GM18858 (cell line): ENCODE measurements around the gene GLYATL3.
A peak's percentile ranks its signal among the peaks of the same experiment; 100 is the strongest.
"Not testable (repeated sequence)": the region's sequence is repeated elsewhere in the genome, so short reads cannot be mapped to it uniquely, and the experiment has no call there.

Experiments
- ATAC-seq: cut with Tn5 transposase; IDR thresholded peaks from one replicate; pipeline ENCODE4 v1.9.1; 2021; ENCODE audit not compliant: unreplicated experiment

GLYATL3 gene

GRCh38 chr6:49499623-49500022 lies at the start of gene GLYATL3:
Gene GLYATL3, plus strand, starts transcription at chr6:49499923. Its CDS starts 12,068 bp downstream, at chr6:49511991.
- no peak for ATAC-seq

DNA sequence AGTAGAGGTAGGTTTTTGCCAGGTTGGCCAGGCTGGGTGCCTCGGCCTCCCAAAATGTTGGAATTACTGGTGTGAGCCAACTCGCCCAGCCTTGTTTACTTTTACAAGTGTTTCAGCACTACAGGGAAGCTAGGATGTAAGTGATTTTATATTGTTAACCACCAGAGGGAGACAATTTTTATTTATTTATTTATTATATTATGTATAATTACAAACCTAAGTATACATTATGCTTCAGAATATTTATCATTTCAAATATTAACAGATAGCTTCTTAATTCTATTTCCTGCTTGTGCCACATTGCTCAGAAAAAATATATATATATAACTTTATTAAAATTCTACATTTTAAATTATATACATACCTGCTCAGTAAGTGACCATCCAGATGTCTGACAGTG lies 46.5 kb upstream of the GLYATL3 start:
- ATAC-seq: no peak

- peak; percentile 68 for ATAC-seq
Measured at GRCh38 chr6:49454787-49455709, 44.7 kb upstream of the GLYATL3 start.

- ATAC-seq: no peak
Measured at GRCh38 chr6:49457771-49458170, 42.0 kb upstream of the GLYATL3 start.

DNA sequence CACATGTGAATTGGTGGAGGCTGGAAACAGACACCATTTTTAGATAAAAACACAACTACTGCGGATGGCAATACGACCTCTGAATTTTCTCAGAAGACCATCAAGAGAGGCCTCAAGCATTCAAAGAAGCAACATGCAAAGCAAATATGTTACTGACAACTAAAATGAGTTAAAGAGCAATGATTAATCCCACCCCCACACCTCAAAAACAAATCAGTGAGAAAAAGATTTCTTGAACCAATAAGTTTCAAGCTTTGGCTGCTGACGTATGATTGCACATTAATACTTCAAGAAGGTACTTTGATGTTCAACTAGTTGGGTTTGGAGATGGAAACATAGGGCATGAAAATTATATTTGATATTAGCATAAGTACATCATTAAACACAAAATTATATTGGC lies 37.7 kb upstream of the GLYATL3 start:
- ATAC-seq: no peak

DNA sequence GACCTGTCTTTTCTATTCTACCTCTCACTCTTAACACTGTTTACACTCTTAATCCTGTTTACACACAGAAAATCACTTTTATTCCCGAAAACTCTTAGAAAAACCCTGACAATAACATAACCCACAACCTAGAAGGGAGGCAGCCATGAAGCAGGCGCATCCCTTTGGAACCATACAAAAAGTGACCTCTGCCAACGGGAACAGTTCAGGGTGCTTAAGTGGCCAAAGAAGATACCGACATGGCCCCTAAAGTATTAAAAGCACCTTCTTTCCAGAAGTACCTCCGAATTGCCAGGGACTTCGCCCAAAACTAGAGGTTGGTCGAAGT lies 37.2 kb upstream of the GLYATL3 start:
- no peak for ATAC-seq

- peak; percentile 96 for ATAC-seq
Measured at GRCh38 chr6:49462927-49463611, 36.7 kb upstream of the GLYATL3 start, which contains the start of the genes CENPQ and MMUT. Gene CENPQ, plus strand, starts transcription at chr6:49463370. Its CDS starts 6,807 bp downstream, at chr6:49470177. Gene MMUT, minus strand, starts transcription at chr6:49463253. Its CDS starts 3,787 bp downstream, at chr6:49459466.

GRCh38 chr6:49463612-49463967 lies 36.1 kb upstream of the GLYATL3 start:
- no peak for ATAC-seq

DNA sequence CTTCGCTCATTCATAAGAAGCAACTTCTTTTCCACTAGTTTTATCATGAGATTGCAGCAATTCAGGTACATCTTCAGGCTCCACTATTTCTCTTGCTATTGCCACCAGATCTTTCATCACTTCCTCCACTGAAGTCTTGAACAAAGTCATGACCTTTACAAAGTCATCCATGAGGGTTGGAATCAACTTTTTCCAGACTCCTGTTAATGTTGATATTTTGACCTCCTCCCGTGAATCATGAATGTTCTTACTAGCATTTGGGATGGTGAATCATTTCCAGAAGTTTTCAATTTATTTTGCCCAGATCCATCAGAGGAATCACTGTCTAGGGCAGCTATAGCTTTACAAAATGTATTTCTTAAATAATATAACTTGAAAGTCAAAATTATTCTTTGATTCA lies 35.0 kb upstream of the GLYATL3 start:
- no peak for ATAC-seq

DNA sequence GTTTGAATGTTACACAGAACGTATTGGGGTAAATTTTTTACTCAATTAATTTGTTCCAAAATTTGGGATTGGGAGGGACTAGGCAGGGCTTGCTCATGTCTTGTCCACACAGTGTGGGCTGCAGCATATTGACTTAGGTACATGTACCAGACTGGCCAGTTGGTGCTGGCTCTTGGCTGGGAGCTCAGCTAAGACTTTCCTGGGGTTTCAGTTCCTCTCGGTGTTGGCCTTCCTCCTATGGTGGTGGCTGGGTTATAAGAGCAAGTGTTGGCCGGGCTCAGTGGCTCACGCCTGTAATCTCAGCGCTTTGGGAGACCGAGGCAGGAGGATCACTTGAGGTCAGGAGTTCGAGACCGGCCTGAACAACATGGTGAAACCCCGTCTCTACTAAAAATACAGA lies 31.7 kb upstream of the GLYATL3 start:
- no peak for ATAC-seq

GRCh38 chr6:49476564-49476963 lies 23.2 kb upstream of the GLYATL3 start:
- ATAC-seq: not testable (repeated sequence)

DNA sequence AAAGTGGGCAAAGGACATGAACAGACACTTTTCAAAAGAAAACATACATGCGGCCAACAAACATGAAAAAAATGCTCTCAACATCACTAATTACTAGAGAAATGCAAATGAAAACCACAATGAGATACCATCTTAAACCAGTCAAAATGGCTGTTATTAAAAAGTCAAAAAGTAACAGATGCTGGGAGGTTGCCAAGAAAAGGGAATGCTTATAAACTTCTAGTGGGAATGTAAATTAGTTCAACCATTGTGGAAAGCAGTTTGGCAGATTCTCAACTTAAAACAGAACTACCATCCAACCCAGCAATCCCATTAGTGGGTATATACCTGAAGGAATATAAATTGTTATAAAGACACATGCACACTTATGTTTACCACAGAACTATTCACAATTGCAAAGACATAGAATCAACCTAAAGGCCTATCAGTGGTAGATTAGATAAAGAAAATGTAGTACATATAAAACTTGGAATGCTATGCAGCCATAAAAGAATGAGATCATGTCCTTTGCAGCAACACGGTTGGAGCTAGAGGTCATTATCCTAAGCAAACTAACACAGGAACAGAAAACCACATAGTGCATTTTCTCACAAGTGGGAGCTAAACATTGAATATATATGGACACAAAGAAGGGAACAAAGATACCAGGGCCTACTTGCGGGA lies 20.3 kb upstream of the GLYATL3 start:
- no peak for ATAC-seq

GRCh38 chr6:49481846-49482245 lies 17.9 kb upstream of the GLYATL3 start:
- not testable (repeated sequence) for ATAC-seq

DNA sequence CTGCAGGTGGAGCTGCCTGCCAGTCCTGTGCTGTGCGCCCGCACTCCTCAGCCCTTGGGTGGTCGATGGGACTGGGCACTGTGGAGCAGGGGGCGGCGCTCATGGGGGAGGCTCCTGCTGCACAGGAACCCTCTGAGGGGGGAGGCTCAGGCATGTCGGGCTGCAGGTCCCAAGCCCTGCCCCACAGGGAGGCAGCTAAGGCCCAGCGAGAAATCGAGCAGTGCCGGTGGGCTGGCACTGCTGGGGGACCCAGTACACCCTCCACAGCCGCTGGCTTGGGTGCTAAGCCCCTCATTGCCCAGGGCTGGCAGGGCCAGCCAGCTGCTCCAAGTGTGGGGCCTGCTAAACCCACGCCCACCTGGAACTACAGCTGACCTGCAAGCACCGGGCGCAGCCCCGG lies 16.3 kb upstream of the GLYATL3 start:
- ATAC-seq: not testable (repeated sequence)

GRCh38 chr6:49490633-49491032 lies 9.1 kb upstream of the GLYATL3 start:
- no peak for ATAC-seq

- ATAC-seq: no peak
Measured at GRCh38 chr6:49497304-49497703, 2.4 kb upstream of the GLYATL3 start.

DNA sequence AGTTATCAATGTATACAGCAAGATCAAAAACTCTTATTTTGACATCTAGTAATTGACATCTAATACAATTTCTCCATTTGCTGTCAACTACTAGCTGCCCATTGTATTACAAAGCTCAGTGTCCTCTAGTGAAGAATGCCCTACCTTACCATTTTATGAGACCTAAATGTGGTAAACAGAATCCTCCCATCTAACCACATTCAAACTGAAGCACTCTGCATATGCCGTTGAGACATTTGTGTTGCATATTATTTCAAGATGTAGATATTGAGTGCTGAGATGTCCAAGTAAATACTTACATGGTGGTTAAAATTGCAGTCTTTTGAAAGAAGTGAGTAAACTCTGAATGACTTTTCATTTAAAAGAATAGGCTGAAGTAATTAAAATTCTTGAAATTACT lies 597 bp upstream of the GLYATL3 start:
- no peak for ATAC-seq

DNA sequence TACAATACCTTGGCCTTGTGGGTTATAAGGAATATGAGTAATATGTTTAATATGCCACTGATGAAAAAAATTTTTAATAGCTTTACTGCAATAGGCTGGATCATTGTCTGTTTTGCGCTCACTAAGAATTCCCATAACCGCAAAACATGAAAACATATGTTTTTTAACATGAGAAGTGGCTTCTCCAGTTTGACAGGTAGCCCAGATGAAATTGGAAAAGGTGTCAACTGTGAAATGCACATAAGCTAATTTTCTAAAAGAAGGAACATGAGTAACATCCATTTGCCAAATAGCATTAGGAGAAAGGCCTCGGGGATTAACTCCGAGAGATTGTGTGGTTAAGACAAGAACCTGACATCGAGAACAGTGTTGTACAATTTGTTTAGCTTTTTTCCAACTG lies 4.9 kb downstream of the GLYATL3 start:
- no peak for ATAC-seq

GRCh38 chr6:49506569-49507111 lies 6.9 kb downstream of the GLYATL3 start:
- ATAC-seq: no peak

- ATAC-seq: no peak
Measured at GRCh38 chr6:49509342-49509741, 9.6 kb downstream of the GLYATL3 start.
